ENCODE data around the gene CBX6. TPM values are rescaled to one million over a fixed set of nuclear protein-coding genes. Genes with fewer than 3 reads are reported as not detected.
"Not testable (repeated sequence)": the region's sequence is repeated elsewhere in the genome, so short reads cannot be mapped to it uniquely, and the experiment has no call there.

CBX6 gene
- 10 to 100 TPM in 1 of 3 donors, 1 to 10 TPM in 2; 5.2 to 16.1 (median 6.3) TPM for polyA plus RNA-seq

DNA sequence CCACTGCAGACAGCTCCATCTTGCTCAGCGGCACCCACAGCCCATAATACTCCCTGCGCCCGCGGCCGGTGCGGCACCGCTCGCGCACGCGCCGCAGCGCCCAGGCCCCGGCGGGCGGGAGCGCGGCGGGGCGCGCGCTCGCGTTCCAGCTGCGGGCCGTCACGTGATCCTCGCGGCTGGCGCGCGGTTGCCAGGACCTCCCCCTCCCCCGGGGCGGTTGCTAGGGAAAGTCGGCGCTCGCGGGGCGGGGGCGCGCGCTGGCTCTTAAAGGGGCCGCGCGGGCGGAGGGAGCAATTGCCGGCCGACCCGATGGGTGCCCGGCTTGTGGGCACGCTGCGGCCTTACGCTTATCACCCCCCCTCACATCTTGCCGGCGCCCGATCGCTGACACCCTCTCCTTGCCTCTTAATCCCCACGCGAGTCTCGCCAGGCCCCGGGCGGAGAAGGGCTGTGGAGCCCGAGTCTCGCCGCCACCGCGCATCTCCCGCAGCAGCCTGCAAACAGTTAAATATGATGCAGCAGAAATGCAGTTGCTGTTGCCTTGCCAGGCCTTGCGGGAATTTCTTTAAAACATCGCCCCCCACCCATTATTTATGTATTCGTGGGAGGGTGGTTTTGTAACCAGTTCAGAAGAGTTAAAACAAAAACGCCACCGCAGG is at the start of gene CBX6:
Gene CBX6, minus strand, starts transcription at position 45 of the 659 bp plus-strand sequence. Its CDS starts 26 bp downstream, at position 19.
- DNase-seq: peak; percentile 93 to 95 (median 95)
- Mint-ChIP-seq H3K27ac (peak within 1 kb of the TSS; percentile 80 to 96 (median 87)), H3K9me3 (no peaks in the 10 kb centered on the region), H3K27me3 (ENCODE audit: low read depth in 3 of 3) (peaks cover 16 to 25% (median 25%) of the 10 kb centered on the region in 3 donors), H3K4me1 (peaks cover 49 to 60% of the 10 kb centered on the region in 2 donors), H3K36me3 (no peaks in the 10 kb centered on the region), H3K4me3 (peak within 1 kb of the TSS; percentile 88 to 97 (median 94))

DNA sequence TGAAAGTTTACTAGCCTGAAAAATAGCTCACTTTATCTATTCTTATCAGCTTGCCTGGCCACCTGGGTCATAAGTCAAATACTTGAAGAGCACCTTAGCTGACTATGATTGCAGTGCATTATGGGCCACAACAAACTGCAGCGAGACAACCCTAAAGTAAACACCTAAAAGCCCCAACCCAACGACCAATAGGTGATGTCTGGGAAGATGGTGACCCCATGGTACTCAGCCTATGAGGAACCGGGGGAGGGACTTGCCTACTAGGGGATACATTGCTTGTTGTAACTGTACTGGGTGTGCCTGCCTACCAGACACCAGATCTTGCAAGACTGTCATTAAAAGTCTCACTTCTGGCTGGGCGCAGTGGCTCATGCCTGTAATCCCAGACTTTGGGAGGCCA is 49.8 kb upstream of the CBX6 start:
- no peaks in the 10 kb centered on the region for H3K4me1 Mint-ChIP-seq
- H3K9me3 Mint-ChIP-seq: no peaks in the 10 kb centered on the region
- H3K36me3 Mint-ChIP-seq: no peaks in the 10 kb centered on the region
- H3K27ac Mint-ChIP-seq: no peak overlapping the region
- DNase-seq: no peak
- H3K4me3 Mint-ChIP-seq: no peak overlapping the region
- H3K27me3 Mint-ChIP-seq (ENCODE audit: low read depth in 3 of 3): peaks cover 2 to 11% (median 3%) of the 10 kb centered on the region in 3 donors

DNA sequence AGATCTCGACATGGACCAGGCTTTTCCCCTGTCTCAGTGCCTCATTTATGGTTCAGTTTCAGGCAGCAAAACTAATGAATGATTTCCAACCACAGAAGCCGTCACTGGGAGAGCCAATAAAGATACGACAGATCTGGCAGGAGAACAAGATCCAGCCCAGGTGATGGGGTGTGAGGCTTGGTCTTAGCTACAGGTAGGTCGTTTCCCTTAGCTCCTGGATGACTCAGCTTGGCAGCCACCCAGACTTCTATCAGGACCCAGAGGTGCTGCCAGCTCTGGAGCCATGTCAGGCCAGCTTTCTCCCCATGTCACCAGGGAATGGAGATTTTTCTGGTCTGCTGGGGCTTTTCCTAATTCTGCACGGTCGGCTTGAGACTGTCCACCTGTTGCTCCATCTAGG is 49.1 kb upstream of the CBX6 start:
- no peak for DNase-seq
- H3K36me3 Mint-ChIP-seq: no peaks in the 10 kb centered on the region
- no peak overlapping the region for H3K4me3 Mint-ChIP-seq
- H3K9me3 Mint-ChIP-seq: no peaks in the 10 kb centered on the region
- H3K27me3 Mint-ChIP-seq (ENCODE audit: low read depth in 3 of 3): peaks cover 2 to 13% (median 3%) of the 10 kb centered on the region in 3 donors
- H3K27ac Mint-ChIP-seq: no peak overlapping the region
- no peaks in the 10 kb centered on the region for H3K4me1 Mint-ChIP-seq

DNA sequence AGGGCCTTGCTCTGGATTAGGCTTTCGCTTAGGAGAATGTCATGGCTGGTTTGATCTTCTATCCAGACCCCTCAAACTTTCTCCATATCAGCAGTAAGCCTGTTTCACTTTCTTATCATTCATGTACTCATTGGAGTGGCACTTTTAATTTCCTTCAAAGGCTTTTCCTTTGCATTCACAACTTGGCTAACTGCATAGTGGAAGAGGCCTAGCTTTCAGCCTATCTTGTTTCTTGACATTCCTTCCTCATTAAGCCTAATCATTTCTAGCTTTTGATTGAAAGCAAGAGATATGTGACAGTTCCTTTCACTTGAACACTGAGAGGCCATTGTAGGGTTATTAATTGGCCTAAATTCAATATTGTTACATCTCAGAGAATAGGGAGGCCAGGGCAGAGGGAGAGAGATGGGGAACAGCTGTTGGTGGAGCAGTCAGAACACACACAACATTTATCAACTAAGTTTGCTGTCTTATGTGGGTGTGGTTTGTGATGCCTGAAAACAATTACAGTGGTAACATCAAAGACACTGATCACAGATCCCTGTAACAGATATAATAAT is 47.7 kb upstream of the CBX6 start:
- no peak for DNase-seq

DNA sequence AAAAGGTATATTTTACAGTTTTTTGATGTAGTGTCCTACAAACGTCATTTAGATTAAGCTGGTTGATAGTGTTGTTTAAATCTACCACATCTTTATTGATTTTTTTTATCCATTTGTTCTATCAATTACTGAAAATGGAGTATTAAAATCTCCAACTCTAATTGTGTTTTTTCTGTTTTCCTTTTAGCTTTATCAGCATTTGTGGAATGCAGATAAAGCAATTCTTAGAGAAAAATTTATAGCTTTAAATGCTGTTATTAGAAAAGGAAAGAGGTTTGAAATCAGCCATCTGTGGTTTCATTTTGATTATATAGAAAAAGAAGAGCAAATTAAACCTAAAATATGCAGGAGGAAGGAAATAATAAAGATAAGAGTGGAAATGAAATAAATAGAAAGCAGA is 39.4 kb upstream of the CBX6 start:
- H3K9me3 Mint-ChIP-seq: no peaks in the 10 kb centered on the region
- H3K36me3 Mint-ChIP-seq: no peaks in the 10 kb centered on the region
- no peak overlapping the region for H3K4me3 Mint-ChIP-seq
- no peak overlapping the region for H3K27ac Mint-ChIP-seq
- H3K27me3 Mint-ChIP-seq (ENCODE audit: low read depth in 3 of 3): peaks cover 7 to 19% (median 11%) of the 10 kb centered on the region in 3 donors
- H3K4me1 Mint-ChIP-seq: no peaks in the 10 kb centered on the region
- no peak for DNase-seq

More for the DNA sequence above, 47.7 kb upstream of the CBX6 start:
- no peaks in the 10 kb centered on the region for H3K36me3 Mint-ChIP-seq
- no peak overlapping the region for H3K4me3 Mint-ChIP-seq
- H3K27ac Mint-ChIP-seq: no peak overlapping the region
- no peaks in the 10 kb centered on the region for H3K9me3 Mint-ChIP-seq
- peaks cover 5 to 7% (median 7%) of the 10 kb centered on the region in 3 donors for H3K27me3 Mint-ChIP-seq (ENCODE audit: low read depth in 3 of 3)
- H3K4me1 Mint-ChIP-seq: no peaks in the 10 kb centered on the region

DNA sequence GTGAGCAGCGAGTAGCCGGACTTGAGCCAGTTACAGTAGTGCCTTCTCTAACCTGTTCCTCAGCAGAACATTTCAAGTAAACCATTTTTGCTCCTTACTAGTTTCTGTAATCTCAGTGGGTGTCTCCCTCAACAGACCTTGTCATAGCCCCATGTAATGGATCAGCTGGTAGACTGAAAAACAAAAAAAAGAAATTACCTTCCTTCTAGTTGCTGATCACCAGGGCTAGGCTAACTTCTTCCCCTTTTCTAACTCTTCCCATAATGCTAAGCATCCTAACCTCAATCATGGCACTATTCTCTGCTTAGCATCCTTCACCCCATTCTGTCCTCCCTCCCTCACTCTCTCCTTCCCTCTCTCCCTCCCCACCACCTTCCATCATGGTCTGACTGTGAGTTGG is 35.8 kb upstream of the CBX6 start:
- no peak for DNase-seq
- H3K27ac Mint-ChIP-seq: peak overlapping the region in 1 of 6 donors; percentile 62
- H3K4me1 Mint-ChIP-seq: no peaks in the 10 kb centered on the region
- H3K4me3 Mint-ChIP-seq: no peak overlapping the region
- peaks cover 3 to 15% (median 8%) of the 10 kb centered on the region in 3 donors for H3K27me3 Mint-ChIP-seq (ENCODE audit: low read depth in 3 of 3)
- H3K9me3 Mint-ChIP-seq: no peaks in the 10 kb centered on the region
- H3K36me3 Mint-ChIP-seq: no peaks in the 10 kb centered on the region

DNA sequence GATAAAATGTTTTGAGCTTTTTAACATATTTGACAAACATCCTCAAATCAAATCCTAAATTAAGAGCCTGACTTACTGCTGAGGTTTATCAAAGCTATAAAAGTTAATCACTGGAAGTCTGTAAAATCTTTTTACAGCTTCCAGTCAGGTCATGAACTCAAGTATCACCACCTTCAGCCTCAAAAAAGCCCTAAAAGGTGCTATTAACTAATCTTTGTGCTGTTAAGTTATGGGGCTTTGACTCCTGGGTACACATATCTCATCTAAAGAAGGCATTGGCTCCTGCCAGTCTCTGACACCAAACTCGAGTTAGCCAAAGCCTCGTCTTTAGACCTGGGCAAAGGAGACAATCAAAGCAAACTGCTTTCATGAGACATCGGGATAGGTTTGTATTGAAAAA is 34.0 kb upstream of the CBX6 start:
- peaks cover 1 to 15% (median 8%) of the 10 kb centered on the region in 3 donors for H3K27me3 Mint-ChIP-seq (ENCODE audit: low read depth in 3 of 3)

DNA sequence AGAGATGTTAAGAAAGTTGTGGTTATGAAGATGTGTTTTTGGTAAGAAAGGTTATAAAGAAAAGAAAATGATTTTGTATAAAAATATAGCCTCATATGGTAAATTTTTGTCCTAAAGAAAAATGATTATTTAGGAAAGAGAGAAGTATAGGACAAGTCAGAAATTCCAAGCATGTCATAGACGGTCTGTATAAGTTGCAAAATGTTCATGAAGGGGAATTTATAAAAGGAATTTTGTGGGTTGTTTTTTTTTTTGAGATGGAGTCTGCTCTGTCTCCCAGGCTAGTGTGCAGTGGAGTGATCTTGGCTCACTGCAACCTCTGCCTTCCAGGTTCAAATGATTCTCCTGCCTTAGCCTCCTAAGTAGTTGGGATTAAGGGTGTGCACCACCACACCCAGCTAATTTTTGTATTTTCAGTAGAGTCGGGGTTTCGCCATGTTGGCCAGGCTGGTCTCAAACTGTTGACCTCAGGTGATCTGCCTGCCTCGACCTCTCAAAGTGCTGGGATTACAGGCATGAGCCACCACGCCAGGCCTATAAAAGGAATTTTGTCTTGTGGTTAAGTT is 32.1 kb upstream of the CBX6 start:
- DNase-seq; H3K27me3 Mint-ChIP-seq (ENCODE audit: low read depth in 3 of 3); H3K4me1 Mint-ChIP-seq; H3K36me3 Mint-ChIP-seq; H3K4me3 Mint-ChIP-seq; H3K9me3 Mint-ChIP-seq; H3K27ac Mint-ChIP-seq: not testable (repeated sequence)

More for the DNA sequence above, 34.0 kb upstream of the CBX6 start:
- no peak for DNase-seq
- Mint-ChIP-seq H3K36me3 (no peaks in the 10 kb centered on the region), H3K27ac (no peak overlapping the region), H3K4me3 (no peak overlapping the region), H3K9me3 (no peaks in the 10 kb centered on the region), H3K4me1 (peaks cover 2% of the 10 kb centered on the region in 2 donors)

DNA sequence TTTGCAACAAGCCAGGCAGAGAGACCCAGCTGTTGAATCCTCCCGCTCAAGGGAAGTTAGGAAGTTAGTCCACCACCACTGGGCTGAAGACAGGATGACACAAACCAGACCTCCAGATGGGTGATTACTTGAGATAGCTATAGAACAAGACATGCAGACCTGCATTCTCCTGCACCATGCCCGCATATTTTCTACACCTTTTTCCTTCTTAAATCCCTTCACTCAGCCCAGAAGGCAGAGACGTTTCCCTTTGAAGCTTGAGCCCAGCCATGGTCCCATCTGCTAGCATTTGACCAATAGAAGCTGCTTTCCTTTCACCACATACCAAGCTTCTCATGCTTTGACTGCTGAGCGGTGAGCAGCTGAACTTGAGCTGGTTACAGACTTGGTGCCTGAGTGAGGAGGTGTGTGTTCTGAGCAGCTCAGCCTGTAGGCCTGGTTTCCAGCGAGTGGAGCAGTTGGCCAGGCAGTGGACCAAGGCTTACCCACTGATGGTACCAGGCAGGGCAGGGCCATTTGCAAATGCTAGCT is 29.2 kb upstream of the CBX6 start:
- no peak overlapping the region for H3K27ac Mint-ChIP-seq
- no peak for DNase-seq
- no peaks in the 10 kb centered on the region for H3K36me3 Mint-ChIP-seq
- H3K4me1 Mint-ChIP-seq: peaks cover 7 to 9% of the 10 kb centered on the region in 2 donors
- H3K4me3 Mint-ChIP-seq: no peak overlapping the region
- H3K9me3 Mint-ChIP-seq: no peaks in the 10 kb centered on the region
- peaks cover 4 to 5% (median 4%) of the 10 kb centered on the region in 3 donors for H3K27me3 Mint-ChIP-seq (ENCODE audit: low read depth in 3 of 3)

DNA sequence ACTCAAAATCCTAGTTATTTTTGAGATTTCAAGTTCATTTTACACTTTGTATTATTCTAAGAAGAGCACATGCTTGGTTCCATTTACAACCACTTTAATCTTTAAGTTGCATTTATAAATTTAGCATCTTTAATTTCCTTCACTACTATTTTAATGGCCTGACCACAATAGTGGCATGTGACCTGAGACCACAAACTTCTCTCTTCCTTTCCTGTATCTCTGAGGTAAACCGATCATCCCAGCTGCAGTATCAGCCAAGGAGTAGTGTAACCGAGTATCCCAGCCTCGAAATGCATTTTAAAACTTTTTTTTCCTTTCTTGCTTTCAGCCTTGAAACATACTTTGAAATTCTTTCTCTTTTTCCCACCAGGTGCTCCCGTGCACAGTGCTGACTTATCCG is 28.7 kb upstream of the CBX6 start:
- Mint-ChIP-seq H3K27me3 (ENCODE audit: low read depth in 3 of 3) (peaks cover 4 to 5% (median 4%) of the 10 kb centered on the region in 3 donors), H3K4me1 (peaks cover 7 to 9% of the 10 kb centered on the region in 2 donors), H3K4me3 (no peak overlapping the region), H3K27ac (no peak overlapping the region), H3K9me3 (no peaks in the 10 kb centered on the region), H3K36me3 (no peaks in the 10 kb centered on the region)
- no peak for DNase-seq

DNA sequence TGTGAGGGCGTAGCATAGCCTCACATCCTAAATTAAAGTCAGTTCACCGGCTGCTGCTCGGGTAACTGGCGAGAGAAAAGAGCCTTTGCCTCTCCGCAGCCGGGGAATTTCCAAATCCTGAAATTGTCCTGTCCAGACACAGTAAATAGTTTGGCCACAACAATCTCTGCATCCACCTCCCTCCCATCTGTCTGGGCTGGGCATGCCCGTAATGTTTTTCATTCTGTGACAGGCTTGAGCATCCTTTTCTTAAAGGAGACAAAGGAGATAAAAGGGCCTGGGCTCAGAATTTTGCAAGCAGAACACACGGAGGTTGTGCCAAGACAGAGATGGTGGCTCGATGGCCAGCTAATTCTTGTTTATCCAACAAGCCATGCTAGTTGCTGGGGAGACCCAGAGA is 19.2 kb upstream of the CBX6 start:
- no peaks in the 10 kb centered on the region for H3K9me3 Mint-ChIP-seq
- no peaks in the 10 kb centered on the region for H3K36me3 Mint-ChIP-seq
- no peak overlapping the region for H3K27ac Mint-ChIP-seq
- no peak overlapping the region for H3K4me3 Mint-ChIP-seq
- DNase-seq: no peak
- H3K27me3 Mint-ChIP-seq (ENCODE audit: low read depth in 3 of 3): peaks cover 8 to 14% (median 8%) of the 10 kb centered on the region in 3 donors
- H3K4me1 Mint-ChIP-seq: no peaks in the 10 kb centered on the region

DNA sequence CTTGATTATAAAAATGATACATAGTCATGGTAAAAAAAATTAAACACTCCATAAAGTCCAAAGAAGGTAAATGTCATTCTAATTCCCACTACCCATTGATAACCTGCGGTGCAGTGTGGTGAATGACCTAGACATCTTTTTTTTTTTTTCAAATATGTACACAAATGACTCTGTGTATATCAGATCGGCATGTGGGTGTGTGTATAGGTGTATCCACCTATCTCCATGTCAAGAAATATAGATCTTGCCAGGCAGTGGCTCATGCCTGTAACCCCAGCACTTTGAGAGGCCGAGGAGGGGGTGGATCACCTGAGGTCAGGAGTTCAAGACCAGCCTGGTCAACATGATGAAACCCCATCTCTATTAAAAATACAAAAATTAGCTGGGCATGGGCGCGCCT is 18.4 kb upstream of the CBX6 start:
- H3K4me3 Mint-ChIP-seq: no peak overlapping the region
- no peak overlapping the region for H3K27ac Mint-ChIP-seq
- no peak for DNase-seq
- no peaks in the 10 kb centered on the region for H3K9me3 Mint-ChIP-seq
- no peaks in the 10 kb centered on the region for H3K36me3 Mint-ChIP-seq
- H3K27me3 Mint-ChIP-seq (ENCODE audit: low read depth in 3 of 3): peaks cover 7 to 15% (median 8%) of the 10 kb centered on the region in 3 donors
- H3K4me1 Mint-ChIP-seq: no peaks in the 10 kb centered on the region

DNA sequence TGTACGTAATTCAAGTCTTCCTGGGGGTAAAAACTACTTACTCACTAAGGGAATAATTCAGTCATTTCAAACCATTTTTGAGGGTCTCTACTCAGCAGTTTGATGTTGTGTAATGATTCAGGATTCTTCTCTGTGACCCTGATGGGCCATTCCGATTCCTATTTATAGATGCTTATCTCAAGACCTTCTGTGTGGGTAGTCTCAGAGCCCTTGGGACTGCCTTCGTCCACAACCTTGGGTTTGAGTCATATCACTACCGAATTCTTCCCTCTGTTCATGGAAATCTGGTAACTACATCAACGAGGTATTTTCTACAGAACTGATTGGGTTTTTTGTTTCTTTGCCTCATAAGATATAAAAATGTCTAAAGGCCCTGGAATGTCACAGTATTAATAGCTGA is 14.3 kb upstream of the CBX6 start:
- no peaks in the 10 kb centered on the region for H3K9me3 Mint-ChIP-seq
- H3K4me1 Mint-ChIP-seq: no peaks in the 10 kb centered on the region
- DNase-seq: no peak
- H3K36me3 Mint-ChIP-seq: no peaks in the 10 kb centered on the region
- H3K4me3 Mint-ChIP-seq: no peak overlapping the region
- H3K27me3 Mint-ChIP-seq (ENCODE audit: low read depth in 3 of 3): peaks cover 3 to 14% (median 4%) of the 10 kb centered on the region in 3 donors
- H3K27ac Mint-ChIP-seq: no peak overlapping the region

DNA sequence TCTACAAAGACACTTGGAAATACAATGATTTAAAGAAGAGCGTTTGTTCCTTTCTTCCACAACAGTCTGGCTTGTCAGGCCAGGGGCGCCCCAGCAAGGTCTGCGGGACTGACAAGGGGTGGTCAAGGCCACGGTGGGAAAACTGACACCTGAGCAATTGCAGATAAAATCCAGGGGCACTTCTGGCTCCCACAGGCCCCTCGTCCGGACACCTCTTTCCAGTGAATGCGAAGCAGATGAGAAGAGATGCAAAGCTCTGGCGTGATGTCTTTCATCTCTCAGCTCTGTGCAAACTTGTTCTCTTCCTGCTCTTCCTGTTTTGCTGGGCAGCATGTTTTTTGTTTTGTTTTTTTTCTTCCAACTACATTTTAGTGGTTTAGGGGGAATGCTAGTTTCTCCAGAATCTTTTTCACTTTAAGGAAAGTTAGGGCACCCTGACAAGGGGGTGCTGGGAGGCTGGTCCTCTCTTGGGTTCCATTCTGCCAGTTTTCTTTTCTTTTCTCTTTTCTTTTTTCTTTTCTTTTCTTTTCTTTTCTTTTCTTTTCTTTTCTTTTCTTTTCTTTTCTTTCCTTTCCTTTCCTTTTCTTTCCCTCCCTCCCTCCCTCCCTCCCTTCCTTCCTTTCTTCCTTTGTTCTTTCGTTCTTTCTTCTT is 11.1 kb upstream of the CBX6 start:
- DNase-seq: no peak
- H3K4me1 Mint-ChIP-seq: no peaks in the 10 kb centered on the region
- H3K36me3 Mint-ChIP-seq: no peaks in the 10 kb centered on the region
- no peak overlapping the region for H3K4me3 Mint-ChIP-seq
- peaks cover 4 to 18% (median 5%) of the 10 kb centered on the region in 3 donors for H3K27me3 Mint-ChIP-seq (ENCODE audit: low read depth in 3 of 3)
- no peaks in the 10 kb centered on the region for H3K9me3 Mint-ChIP-seq
- no peak overlapping the region for H3K27ac Mint-ChIP-seq

Measured in immature natural killer cell (primary cell).